GM21529 (cell line): Measurements from ENCODE around the gene CDC25C.

ENCODE experiments used
- ATAC-seq: cut with Tn5 transposase; IDR thresholded peaks from one replicate; pipeline ENCODE4 v1.9.1; 2021; ENCODE audit not compliant: unreplicated experiment

The CDC25C gene

DNA sequence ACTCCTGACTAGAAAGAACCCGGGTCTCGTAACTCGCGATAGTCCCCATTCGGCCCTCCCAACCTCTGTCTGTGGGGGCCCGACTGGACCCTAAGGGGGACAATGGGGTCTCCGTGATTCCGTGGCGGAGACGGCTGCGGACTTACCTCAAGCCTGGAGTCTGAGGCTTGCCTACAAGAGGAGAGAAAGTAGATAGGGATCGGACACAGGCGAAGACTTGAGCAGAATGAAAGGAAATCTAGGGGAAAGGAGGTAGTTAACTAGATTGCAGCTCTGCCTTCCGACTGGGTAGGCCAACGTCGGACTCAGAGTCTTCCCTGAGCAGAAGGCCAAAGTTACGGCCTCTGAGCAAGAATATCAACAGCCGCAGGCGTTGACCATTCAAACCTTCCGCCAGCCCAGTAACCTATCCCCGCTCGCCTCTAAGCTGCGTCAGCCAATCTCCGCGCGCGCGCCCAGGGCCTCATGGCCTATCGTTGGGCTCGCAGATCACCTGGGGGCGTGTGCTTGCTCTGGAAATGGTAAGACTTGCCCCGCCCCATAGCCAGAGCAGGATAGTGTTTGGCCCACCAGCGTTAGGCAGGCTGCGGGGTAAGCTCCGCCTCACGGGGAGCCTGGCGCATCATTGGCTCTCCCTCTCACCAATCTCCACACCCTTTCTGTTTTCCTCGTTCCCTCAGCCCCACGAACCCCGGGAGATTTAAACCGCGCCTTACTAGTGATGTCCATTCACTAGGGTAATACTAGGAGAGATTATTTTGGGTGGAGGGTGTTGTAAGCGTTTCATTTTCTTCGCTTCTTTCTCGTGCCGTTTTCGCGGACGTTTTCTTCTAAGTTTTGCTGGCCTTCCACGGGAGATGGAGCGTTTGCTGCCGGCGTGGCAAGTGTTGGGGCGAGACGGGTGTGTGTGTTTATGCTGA is at the start of gene CDC25C:
TSS of gene CDC25C (minus strand) at position 356 of the 920 bp plus-strand sequence. CDS start 624 bp downstream, outside the sequence.
- ATAC-seq, result peak; percentile 99

DNA sequence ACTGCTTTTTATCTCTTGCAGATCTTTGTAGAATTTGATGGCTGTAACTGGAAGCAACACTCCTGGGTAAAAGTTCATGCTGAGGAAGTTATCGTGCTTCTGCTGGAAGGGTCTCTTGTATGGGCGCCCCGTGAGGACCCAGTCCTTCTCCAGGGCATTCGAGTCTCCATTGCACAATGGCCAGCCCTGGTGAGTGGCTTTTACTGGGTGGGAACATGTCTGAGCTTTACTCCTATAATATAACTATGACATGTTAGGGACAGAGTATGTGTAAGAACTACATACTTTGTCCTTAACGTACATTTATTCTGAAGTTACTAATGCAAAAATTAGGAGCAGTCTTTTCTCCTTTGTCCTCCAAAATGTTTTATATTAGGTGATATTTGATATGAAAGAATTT is 41.0 kb upstream of the CDC25C start:
- ATAC-seq, result no peak

DNA sequence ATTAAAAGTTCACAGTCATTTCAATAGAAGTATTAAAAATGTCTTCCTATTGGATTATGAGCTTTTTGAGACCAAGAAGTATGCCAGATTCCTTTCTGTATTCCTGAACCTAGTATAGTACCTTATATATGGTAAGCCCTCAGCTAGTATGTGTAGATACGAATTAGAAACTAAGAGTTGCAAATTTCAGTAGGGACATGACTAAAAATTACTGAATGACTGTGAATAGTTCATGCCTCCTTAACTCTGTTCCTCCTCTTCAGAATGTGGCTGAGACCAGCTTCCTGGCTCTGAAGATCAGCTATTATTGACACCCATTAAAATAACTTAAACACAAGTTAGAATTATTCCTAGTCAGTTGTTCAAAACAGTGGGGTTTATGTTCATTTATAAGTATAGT is 40.6 kb upstream of the CDC25C start:
- ATAC-seq, result peak; percentile 76

DNA sequence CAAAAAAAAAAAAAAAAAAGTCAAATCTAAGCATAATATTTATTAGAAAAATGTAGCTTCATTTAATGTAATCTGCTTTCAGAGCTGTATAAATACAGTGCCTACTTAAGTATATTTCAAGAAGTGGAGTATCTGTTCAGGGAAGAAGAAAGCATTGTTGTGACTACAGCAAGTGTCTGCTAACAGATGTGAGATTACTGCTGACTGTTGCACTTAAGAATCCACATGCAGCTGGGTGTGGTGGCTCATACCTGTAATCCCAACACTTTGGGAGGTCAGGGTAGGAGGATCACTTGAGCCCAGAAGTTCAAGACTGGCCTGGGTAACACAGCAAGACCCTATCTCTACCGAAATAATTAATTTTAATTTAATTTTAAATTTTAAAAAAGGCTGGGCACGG is 39.9 kb upstream of the CDC25C start:
- ATAC-seq, result no peak

DNA sequence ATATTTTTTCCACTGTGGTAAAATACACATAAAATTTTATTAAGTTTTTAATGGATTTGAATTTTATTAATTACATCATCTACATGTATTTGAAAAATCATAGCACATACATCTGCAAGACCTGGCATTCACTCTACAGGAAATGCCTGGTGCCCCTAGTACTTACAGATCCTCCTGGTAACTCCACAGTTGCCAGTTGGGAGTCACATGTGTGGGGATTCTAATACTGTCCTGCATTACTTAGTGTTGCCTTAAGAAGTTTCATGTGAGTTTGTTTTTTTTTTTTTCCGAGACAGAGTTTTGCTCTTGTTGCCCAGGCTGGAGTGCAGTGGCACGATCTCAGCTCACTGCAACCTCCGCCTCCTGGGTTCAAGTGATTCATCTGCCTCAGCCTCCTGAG is 38.9 kb upstream of the CDC25C start:
- no peak for ATAC-seq

DNA sequence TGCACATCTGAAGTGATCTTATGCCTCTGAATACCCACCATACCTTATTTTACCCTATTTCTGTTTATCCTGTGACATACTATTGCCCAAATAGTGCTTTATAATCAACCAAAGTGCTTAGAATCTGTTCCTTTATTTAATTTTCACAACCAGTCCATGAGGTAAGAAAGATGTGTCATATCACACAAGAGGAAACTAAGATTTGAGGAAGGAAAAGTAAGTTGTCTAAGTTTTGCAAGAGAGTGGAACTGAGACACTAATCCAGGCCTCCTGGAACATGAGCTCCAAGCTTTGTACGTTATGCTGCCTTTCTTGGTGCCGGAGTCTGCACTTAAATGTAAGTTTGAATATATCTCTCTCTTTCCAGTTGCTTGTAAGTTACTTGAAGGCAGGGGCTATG is 38.1 kb upstream of the CDC25C start:
- ATAC-seq, result no peak

DNA sequence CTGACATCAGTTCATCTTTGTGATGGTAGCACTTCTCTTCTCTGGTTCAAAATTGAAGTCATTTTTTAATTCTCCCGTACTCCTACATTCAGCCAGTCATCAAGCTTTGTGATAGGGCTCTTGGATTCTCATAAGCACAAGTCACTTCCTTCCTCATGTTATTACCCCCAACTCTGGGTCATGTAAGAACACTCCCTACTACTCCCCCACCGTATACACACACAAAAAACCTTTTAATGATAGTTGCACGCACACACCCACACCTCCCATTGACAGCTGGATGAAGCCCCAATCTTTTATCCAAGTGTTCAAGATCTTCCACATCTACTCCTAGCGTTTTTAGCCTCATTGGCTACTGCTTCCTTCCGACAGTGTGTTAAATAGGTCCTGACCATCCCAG is 37.7 kb upstream of the CDC25C start:
- no peak for ATAC-seq

DNA sequence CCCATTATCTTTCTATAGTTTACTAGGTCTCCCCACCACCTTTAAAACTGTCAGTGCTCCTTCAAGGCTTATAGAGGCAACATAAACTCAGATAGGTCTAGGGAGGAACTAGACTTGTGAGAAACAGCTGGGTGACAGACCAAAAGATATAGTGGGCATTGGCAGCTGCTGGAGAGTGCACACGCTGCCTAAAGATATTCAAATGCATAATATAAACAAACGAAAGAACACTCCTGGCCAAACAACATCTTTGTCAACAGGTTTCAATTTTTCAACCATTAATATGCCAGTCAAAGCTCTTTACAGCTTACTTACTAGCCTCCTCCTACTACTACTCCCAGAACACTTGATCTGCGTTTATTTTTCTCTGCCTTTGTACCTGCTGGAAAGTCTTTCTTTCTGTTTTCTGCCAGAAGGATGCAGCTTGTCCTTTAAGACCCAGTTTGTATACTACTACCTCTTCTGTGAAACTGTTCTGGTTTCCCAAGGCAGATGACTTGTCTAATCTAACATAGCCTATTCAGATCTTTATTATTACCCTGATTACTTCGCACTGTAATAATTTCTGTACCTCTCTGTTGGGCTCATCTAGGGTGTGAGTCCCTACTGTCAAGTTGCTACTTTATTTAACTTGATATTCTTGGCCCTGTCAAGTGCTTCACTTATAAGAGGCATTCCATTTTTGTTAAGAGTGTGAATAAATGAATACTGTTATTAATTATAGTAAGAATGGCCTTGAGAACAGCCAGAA is 35.2 kb upstream of the CDC25C start:
- no peak for ATAC-seq

DNA sequence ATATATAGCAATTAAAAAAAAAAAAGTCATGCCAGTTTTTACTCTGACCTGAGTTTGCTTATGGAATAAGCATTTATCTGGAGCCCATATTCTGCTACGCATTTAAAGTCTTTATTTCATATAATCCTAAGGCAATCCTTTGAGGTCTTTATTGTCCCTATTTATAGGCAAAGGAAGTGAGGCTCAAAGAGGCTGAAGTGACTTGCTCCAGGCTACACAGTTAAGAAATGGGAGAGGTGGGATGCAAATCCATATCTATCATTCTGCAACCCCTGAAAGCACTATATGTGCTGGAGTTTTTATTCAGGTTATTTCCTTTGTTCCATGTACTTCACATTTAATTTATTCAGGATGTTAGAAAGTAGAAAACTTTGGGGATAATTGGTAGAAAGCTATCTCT is 33.0 kb upstream of the CDC25C start:
- ATAC-seq, result no peak

DNA sequence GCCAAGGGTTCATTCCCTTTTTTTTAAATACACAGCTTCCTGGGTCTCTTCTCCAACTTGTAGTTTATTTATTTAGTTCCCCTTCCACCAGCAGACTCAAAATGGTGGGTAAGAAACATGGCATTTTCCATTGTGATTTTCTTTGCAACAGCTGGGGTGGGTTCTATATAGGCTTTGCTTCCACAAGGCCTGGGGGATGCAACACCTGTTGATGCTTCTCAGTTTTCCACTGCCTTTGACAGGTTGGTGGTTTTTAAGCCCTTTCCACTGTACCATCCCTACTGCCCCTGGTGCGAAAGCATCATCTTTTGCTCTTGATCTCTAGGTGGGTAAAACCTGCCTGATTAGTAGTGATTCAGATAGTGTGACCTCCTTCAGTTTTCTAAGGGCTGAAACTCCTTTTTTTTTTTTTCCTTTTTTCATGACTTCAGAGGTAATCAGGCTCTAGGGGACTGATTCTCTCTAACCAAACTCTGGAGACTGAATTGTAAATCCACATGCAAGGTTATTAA is 29.4 kb upstream of the CDC25C start:
- no peak for ATAC-seq

DNA sequence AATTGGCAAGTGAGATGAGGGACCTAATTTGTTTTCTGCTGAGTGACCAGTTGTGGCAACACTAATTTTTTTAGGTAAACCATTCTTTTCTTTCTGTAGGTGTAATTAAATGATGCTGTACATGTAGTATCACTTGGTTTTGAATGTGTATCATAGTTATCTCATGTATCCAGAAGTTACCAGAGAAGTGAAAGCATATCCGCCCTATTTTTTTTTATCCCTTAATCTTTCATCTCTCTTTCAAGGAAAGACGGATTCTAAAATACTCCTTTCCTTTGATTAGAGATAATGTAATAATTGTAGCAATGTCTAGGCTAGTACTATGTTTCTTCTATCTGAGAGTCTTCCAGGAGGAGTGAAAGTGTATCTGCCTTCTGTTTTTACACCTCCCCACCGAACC is 28.0 kb upstream of the CDC25C start:
- ATAC-seq, result no peak

DNA sequence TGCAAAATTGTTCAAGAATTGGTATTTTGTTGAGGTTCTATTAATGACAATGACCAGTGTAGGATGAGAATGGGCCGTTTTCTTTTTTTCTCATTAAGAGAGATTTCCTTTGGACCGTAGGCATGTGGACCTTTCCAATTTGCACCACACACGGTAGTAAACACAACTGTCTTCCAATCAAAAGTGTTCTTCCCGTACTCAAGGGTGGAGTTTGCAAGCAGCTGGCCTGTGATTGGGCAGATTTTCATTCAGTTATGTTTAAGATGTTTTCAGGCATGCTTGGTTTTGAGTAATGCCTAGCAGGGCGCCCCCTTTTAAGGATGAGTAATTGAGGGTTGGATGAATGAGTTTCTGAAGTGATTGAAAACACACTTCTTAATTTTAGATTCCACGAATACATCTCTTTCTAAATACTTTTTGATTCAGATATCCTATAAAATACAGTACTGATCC is 23.3 kb upstream of the CDC25C start:
- peak; percentile 46 for ATAC-seq

DNA sequence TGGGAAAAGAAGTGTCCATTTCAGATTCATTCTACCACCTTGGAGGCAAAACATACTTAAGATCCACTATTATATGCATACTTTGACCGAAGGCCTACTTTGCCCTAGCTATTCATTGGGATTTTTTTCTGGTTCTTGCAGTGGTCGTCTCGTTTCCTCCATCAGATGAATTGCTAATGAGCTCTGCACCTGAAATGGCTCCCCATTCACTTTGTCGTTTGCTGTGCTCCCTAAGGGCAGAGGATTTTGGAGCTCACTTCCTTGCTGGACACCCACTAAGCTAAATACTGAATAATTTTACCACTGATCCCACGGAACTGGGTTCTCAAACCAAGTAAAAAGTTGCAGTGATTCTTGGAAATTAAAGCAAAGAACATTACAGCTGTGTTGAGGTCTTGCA is 22.8 kb upstream of the CDC25C start:
- ATAC-seq, result no peak

DNA sequence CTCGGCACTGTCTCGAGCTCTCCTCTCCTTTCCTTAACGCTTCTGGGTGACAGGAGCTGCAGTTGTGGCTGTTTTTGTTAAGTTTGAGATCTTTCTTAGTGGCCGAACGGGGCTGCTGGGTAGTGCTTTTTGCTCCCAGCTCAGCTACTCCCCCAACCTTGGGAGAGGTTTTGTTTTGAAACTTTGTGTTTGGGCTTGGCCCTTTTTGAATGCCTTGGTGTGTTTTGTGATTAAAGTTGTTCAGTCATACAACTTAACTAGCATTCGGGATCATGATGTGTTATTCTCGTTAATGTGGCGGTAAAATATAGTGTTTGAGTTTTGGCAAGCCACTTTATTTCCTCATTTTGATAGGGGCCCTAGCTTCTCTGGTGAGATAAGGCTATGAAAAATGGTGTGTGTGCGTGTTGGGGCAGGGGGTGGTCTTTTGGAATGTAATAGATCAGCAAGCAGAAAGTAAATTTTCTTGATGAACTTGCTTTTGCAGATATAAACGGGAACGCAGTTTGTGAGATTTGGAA is 22.0 kb upstream of the CDC25C start:
- ATAC-seq, result no peak

DNA sequence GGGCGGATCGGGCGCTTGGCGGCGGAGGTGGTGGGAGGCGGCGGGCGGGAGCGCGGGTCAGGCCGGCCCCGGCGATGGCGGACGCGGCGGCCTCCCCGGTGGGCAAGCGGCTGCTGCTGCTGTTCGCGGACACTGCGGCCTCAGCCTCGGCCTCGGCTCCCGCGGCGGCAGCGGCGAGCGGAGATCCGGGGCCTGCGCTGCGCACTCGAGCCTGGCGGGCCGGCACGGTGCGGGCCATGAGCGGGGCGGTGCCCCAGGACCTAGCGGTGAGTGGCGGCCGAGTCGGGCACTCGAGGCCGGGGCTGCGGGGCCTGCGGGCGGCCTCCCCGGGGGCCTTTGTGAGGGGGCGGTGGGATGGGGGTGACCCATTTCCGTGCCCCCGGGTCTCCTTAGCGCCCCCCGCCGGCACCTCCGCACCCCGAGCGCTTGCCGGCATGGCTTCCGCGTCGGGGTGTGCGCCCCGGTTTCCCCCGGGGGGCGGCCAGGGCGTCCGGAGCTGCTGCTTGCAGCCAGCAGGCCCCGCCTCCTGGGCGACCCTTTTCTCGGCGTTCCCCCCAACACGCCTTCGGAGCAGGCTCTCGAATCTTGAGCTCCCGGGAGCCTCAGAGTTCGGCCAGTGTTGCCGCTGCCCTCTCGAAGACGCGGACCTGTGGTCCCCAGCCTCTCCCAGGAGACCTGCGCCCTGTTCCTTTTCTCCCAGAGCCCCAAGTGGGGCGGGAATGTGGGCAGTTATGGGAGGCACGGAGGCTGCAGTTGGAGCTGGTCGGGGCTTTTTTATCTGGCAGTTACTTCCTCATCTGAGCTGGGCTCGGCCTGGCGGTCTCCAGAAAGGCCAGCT is 21.3 kb upstream of the CDC25C start:
- ATAC-seq, result peak; percentile 40

DNA sequence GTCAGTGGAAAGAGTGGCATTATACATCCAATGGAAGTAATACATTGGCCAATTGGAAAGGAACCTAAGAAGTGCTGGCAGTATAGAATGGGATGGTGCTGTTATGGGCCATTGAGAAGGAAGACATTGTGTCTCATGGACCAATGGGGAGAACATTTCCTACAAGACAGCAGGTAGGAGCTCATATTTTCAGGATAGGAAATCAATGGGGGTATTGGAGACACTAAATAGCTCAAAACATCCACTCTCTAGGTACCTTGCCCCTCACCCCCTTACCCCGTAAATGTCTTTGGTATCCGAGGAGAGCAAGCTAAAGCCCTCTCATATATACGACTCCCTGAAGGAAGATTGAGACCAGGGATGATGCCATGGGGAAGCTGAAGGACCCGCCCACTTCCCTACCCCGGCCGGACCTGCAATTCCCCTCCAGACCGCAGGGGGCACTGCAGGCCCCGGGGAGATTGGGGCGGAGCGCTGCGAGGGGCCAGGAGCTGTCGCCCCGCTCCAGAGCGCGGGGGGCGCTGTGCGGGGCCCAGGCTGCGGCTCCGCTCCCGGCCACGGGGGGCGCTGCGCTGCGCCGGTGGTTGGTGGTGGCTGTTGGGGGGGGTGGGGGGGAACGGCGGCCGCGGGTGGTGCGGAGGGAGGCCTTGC is 20.6 kb upstream of the CDC25C start, which contains the start of gene KDM3B:
TSS of gene KDM3B (plus strand) at position 615 of the 651 bp plus-strand sequence. CDS start 111 bp downstream, outside the sequence.
- peak; percentile 69 for ATAC-seq

DNA sequence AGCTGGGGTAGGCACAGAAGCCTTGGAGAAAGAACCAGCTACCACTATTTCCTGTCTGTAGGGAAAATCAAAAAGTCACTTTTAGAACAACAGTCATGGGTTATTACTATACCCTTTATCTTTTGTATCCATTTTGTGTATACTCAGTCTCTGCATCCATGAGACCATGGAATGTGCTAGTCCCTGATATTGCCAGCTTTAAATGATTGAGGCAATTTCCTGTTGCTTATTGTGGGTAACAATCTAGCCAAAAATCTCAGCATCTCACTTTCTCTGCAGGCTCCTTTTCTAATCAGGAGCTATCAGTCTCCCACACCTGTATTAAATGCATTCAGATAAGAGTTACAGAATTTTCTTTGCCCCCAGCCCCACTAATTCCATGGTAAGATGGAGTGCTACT is 19.9 kb upstream of the CDC25C start:
- ATAC-seq, result no peak

DNA sequence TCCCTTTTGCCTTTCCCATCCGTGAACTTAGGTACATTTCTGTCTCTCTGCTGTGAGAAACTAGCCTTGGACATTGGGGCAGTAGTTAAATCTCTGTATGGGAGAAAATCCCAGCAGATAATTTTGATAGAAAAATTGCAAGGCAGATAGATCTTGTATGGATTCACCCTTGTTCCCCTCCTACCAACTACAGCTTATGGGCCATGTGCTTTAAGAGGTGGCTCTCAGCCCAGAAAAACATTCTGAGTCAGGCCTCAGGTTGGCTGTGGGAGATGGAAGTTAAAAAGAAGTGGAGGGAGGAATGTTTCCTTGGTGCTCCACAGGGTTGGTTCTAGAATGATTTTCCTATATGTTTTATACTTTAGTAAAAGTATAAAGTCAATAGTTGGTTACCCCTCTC is 19.5 kb upstream of the CDC25C start:
- no peak for ATAC-seq

DNA sequence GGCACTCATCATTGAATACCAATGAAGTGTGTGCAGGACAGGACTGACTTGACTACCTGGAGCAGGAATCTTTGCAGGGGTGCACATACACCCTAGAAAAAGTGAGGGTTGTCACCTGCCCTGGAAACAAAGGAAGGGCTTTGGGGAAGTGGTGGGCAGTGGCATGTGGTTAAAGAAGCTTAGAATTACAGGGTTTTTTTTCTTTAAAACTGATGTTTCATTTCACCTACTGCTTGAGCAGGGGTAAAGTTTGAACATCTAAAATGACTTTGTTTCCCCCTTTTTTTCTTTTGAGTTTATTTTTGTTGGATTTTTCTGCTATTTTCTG is 18.9 kb upstream of the CDC25C start:
- no peak for ATAC-seq

DNA sequence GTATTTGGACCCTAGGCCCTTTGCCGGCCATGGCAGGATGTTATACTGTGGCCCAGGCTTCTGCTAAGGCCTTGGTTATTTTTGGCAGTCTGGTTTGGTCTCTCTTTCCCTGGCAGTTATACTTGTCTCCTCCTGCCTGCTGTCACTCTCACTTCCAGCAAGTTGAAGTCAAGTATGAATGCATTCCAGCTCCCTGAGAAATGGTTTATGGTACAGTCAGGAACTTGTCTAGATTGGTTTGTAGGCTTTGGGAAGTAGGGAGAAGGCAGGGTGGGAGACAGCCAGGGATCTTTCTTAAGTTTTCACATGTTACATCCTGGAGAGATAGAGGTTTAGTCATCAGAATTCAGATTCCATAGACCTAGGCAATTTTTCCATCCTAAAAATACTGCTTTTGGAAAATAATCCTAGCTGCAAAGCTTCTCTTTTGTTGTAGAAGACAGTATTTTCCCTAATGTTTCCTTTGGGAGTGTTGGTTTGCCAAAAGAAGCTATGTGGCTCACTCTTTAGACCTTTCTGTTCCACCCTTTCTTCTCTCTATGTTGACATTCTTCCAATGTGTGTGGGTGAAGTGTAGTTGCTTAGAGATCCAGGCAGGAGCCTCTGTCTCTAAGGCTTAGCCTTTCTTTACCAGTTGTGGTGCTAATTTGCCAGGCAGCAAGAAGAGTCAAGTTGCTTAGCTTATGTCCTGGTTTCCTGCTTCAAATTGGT is 18.4 kb upstream of the CDC25C start:
- ATAC-seq, result no peak
